GM18511 (cell line): ENCODE results near the gene CTXN1.

Experiments used
- ATAC-seq: cut with Tn5 transposase; IDR thresholded peaks from one replicate; pipeline ENCODE4 v1.9.1; 2021; ENCODE audit warnings: mild to moderate bottlenecking, moderate library complexity; ENCODE audit not compliant: unreplicated experiment

The CTXN1 gene

GRCh38 chr19:7877249-7877836 lies 48.6 kb downstream of the CTXN1 start:
- no peak for ATAC-seq

- no peak for ATAC-seq
Observed at GRCh38 chr19:7874897-7875273, 51.0 kb downstream of the CTXN1 start.
